Activated CD8-positive, alpha-beta memory T cell treated with anti-CD3 and anti-CD28 coated beads for 1 hour (primary cell): ENCODE measurements around the gene IGF1.
"Not testable (repeated sequence)": the region's sequence is repeated elsewhere in the genome, so short reads cannot be mapped to it uniquely, and the experiment has no call there.

ENCODE experiments used
- DNase-seq, 2 donors: peaks; one replicate each; pipeline ENCODE4 v3.0.0-alpha.2; 2020; ENCODE audit warnings: low read depth in 1 of 2; ENCODE audit errors: extremely low read depth in 1 of 2

Gene IGF1

GRCh38 chr12:102396276-102396675, 84.1 kb downstream of the IGF1 start:
- no peak for DNase-seq

GRCh38 chr12:102394200-102394599, 86.2 kb downstream of the IGF1 start:
- no peak for DNase-seq

GRCh38 chr12:102390068-102390467, 90.3 kb downstream of the IGF1 start:
- no peak for DNase-seq

GRCh38 chr12:102388469-102388868, 91.9 kb downstream of the IGF1 start:
- DNase-seq: no peak

- no peak for DNase-seq
Measured at GRCh38 chr12:102385343-102385742, 95.0 kb downstream of the IGF1 start.

GRCh38 chr12:102379346-102380162, 100.8 kb downstream of the IGF1 start:
- DNase-seq: no peak

GRCh38 chr12:102376781-102377180, 103.6 kb downstream of the IGF1 start:
- no peak for DNase-seq

GRCh38 chr12:102376181-102376747, 104.1 kb downstream of the IGF1 start:
- DNase-seq: no peak

GRCh38 chr12:102374190-102374589, 106.2 kb downstream of the IGF1 start:
- DNase-seq: no peak

GRCh38 chr12:102372087-102372486, 108.3 kb downstream of the IGF1 start:
- DNase-seq: no peak

- no peak for DNase-seq
Measured at GRCh38 chr12:102371165-102371564, 109.2 kb downstream of the IGF1 start.

- no peak for DNase-seq
Measured at GRCh38 chr12:102369876-102370275, 110.5 kb downstream of the IGF1 start.

GRCh38 chr12:102365365-102365764, 115.0 kb downstream of the IGF1 start:
- no peak for DNase-seq

- DNase-seq: no peak
Measured at GRCh38 chr12:102364709-102365108, 115.7 kb downstream of the IGF1 start.

- DNase-seq: no peak
Measured at GRCh38 chr12:102356690-102357089, 123.7 kb downstream of the IGF1 start.

GRCh38 chr12:102354281-102354680, 126.1 kb downstream of the IGF1 start:
- DNase-seq: not testable (repeated sequence)

GRCh38 chr12:102351322-102351721, 129.0 kb downstream of the IGF1 start:
- no peak for DNase-seq

- no peak for DNase-seq
Measured at GRCh38 chr12:102350070-102350469, 130.3 kb downstream of the IGF1 start.

- no peak for DNase-seq
Measured at GRCh38 chr12:102349079-102349478, 131.3 kb downstream of the IGF1 start.

- no peak for DNase-seq
Measured at GRCh38 chr12:102347811-102348210, 132.6 kb downstream of the IGF1 start.
